ENCODE data around the gene LARGE1.

DNA sequence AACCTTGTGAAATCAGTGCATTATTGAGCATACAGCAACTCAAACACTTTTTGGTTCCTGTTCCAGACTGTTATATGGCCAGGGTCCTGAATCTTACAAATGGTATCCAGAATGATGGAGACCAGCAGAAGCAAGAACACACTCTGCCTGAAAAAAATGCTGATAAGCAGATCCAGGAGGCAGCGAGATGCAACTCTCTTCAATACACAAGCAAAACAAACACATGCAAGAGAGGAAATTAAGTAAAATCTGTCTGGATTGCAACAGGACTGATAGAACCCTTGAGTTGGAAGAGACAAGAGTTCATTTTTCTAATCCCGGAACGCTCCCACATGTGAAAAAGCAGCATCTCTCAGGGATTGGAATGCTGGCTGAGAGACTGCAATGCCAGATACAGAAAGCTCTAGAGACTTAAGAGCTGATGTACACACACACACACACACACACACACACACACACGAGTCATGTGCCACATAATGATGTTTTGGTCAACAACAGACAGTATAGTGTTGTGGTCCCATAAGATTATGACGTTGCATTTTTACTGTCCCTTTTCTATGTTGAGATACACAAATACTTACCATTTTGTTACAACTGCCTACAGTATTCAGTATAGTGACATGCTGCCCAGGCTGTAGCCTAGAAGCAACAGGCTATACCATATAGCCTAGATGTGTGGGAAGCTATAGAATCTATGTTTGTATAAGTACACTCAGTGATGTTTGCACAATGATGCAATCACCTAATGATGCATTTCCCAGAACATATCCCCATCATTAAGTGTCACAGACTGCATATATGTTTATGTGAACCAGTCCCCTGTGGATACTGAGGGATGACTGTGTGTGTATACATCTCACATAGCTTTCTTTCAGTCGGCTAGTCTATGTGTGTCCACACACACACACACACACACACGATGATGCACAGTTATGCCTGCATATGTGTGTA, 406.6 kb downstream of the LARGE1 start:
- no peak for TF ChIP-seq POLR2A (IDR thresholded peaks at IDR 0.05)
- TF ChIP-seq, protein P1, sequence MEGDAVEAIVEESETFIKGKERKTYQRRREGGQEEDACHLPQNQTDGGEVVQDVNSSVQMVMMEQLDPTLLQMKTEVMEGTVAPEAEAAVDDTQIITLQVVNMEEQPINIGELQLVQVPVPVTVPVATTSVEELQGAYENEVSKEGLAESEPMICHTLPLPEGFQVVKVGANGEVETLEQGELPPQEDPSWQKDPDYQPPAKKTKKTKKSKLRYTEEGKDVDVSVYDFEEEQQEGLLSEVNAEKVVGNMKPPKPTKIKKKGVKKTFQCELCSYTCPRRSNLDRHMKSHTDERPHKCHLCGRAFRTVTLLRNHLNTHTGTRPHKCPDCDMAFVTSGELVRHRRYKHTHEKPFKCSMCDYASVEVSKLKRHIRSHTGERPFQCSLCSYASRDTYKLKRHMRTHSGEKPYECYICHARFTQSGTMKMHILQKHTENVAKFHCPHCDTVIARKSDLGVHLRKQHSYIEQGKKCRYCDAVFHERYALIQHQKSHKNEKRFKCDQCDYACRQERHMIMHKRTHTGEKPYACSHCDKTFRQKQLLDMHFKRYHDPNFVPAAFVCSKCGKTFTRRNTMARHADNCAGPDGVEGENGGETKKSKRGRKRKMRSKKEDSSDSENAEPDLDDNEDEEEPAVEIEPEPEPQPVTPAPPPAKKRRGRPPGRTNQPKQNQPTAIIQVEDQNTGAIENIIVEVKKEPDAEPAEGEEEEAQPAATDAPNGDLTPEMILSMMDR (IDR thresholded peaks at IDR 0.05) = no peak
